DOHH2 (cell line): Measurements from ENCODE around the gene FBXO10.

Experiments
- EZH2phosphoT487 ChIP-seq: fragments of 200-600 bp; sonication (generic); IDR thresholded peaks from 2 replicates; pipeline ENCODE4 v1.6.1; 2017; ENCODE audit warnings: borderline replicate concordance, mild to moderate bottlenecking, antibody characterized with exemption, low read length, moderate library complexity, mixed read lengths
- TF ChIP-seq, protein P1 (sequence below): fragments of 200-600 bp; sonication (generic); IDR thresholded peaks from one replicate; pipeline ENCODE4 v1.5.1; 2014; ENCODE audit warnings: antibody characterized with exemption, mild to moderate bottlenecking, low read depth, low read length; ENCODE audit not compliant: poor library complexity, severe bottlenecking

DNA sequence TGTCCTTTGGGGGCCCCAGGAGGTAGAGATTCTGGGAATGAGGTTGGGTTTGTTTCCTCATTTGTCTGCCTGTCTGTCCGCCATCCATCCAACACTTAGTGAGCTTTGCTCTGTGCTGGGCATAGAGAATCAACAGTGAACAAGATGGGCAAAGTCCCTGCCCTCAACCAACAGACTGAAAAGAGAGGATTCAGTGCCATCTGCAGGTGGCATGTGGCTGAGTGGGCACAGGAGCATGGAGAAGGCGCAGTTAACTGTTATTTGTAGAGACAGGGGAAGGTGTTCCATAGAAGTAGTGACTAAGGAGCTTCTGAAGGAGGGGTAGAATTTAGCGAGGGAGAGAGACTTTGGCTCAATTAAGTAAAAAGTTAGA, 67.4 kb downstream of the FBXO10 start:
- TF ChIP-seq, protein P1, sequence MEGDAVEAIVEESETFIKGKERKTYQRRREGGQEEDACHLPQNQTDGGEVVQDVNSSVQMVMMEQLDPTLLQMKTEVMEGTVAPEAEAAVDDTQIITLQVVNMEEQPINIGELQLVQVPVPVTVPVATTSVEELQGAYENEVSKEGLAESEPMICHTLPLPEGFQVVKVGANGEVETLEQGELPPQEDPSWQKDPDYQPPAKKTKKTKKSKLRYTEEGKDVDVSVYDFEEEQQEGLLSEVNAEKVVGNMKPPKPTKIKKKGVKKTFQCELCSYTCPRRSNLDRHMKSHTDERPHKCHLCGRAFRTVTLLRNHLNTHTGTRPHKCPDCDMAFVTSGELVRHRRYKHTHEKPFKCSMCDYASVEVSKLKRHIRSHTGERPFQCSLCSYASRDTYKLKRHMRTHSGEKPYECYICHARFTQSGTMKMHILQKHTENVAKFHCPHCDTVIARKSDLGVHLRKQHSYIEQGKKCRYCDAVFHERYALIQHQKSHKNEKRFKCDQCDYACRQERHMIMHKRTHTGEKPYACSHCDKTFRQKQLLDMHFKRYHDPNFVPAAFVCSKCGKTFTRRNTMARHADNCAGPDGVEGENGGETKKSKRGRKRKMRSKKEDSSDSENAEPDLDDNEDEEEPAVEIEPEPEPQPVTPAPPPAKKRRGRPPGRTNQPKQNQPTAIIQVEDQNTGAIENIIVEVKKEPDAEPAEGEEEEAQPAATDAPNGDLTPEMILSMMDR: no peak
- no peak for TF ChIP-seq EZH2phosphoT487
